SK-N-SH treated with all-trans-retinoic acid at 6 μM for 48 hours (cell line): ENCODE data around the gene C13orf42.

ENCODE experiments used
- ESRRG ChIP-seq: fragments of 250-450 bp; sonication (Bioruptor Pico); IDR thresholded peaks from 2 replicates; pipeline ENCODE4 v1.6.1; 2021; ENCODE audit warnings: mild to moderate bottlenecking
- TSHZ2 ChIP-seq: fragments of 250-450 bp; sonication (Bioruptor Pico); IDR thresholded peaks from 2 replicates; pipeline ENCODE4 v1.5.0; 2020; ENCODE audit warnings: mild to moderate bottlenecking, moderate library complexity
- ZC3H10 ChIP-seq: fragments of 250-450 bp; sonication (Bioruptor Pico); IDR thresholded peaks from 2 replicates; pipeline ENCODE4 v1.5.1; 2021; ENCODE audit warnings: mild to moderate bottlenecking, moderate library complexity
- ZFP30 ChIP-seq: fragments of 450-650 bp; formaldehyde crosslinking; IDR thresholded peaks from 2 replicates; pipeline ENCODE4 v1.5.0; 2022; ENCODE audit warnings: mild to moderate bottlenecking, moderate library complexity
- ZNF565 ChIP-seq: fragments of 450-650 bp; formaldehyde crosslinking; conservative IDR thresholded peaks from 2 replicates; pipeline ENCODE4 v1.5.0; 2020; ENCODE audit warnings: low read depth, mild to moderate bottlenecking, moderate library complexity
- TF ChIP-seq, protein P1 (sequence below): fragments of 250-450 bp; sonication (Bioruptor Pico); IDR thresholded peaks from 2 replicates; pipeline ENCODE4 v1.5.1; 2021; ENCODE audit warnings: mild to moderate bottlenecking, moderate library complexity
- TF ChIP-seq, protein P2 (sequence below): fragments of 250-450 bp; sonication (Bioruptor Pico); IDR thresholded peaks from 2 replicates; pipeline ENCODE4 v1.8.0; 2020; ENCODE audit warnings: mild to moderate bottlenecking, moderate library complexity, borderline replicate concordance

- TF ChIP-seq ESRRG (CRISPR knock-in tag): no peak
- TF ChIP-seq ZC3H10 (CRISPR knock-in tag): no peak
- TF ChIP-seq, protein P1, sequence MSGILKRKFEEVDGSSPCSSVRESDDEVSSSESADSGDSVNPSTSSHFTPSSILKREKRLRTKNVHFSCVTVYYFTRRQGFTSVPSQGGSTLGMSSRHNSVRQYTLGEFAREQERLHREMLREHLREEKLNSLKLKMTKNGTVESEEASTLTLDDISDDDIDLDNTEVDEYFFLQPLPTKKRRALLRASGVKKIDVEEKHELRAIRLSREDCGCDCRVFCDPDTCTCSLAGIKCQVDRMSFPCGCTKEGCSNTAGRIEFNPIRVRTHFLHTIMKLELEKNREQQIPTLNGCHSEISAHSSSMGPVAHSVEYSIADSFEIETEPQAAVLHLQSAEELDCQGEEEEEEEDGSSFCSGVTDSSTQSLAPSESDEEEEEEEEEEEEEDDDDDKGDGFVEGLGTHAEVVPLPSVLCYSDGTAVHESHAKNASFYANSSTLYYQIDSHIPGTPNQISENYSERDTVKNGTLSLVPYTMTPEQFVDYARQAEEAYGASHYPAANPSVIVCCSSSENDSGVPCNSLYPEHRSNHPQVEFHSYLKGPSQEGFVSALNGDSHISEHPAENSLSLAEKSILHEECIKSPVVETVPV: no peak
- TF ChIP-seq TSHZ2 (CRISPR knock-in tag): no peak
- no peak for TF ChIP-seq ZFP30 (CRISPR knock-in tag)
- TF ChIP-seq, protein P2, sequence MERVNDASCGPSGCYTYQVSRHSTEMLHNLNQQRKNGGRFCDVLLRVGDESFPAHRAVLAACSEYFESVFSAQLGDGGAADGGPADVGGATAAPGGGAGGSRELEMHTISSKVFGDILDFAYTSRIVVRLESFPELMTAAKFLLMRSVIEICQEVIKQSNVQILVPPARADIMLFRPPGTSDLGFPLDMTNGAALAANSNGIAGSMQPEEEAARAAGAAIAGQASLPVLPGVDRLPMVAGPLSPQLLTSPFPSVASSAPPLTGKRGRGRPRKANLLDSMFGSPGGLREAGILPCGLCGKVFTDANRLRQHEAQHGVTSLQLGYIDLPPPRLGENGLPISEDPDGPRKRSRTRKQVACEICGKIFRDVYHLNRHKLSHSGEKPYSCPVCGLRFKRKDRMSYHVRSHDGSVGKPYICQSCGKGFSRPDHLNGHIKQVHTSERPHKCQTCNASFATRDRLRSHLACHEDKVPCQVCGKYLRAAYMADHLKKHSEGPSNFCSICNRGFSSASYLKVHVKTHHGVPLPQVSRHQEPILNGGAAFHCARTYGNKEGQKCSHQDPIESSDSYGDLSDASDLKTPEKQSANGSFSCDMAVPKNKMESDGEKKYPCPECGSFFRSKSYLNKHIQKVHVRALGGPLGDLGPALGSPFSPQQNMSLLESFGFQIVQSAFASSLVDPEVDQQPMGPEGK: no peak
- TF ChIP-seq ZNF565 (CRISPR knock-in tag): no peak
Measured at GRCh38 chr13:51033421-51034185, 77.5 kb downstream of the C13orf42 start.
